ENCODE measurements around the gene TMEM121.
A peak's percentile ranks its signal among the peaks of the same experiment; 100 is the strongest.

The TMEM121 gene

DNA sequence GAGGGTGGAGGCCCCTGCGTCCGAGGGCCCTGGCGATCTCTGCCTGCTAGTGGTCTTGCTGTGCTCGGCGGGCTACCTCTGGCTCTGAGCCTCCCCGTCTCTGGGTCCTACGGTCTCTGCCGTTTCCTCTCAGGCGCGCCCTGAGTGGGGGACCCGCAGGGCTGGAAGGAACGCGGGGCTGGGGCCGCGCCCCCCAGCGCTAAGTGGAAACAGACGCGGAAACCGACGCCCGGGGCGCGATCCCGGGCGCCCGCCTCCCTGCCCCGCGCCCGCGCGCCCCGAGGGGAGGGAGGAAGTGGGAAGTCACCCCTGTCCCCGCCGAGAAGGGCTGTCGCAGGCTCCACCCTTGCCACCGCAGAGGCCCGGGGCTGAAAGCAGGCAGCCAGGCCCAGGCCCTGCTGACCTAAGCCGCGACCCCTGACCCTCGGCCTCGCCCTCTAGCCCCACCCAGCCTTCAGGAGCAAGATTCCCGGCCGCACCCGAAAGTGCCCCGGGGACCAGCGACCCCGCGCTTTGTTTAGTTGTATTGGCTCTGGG, 38.9 kb upstream of the TMEM121 start:
- no peak for DNase-seq (ENCODE audit: low read depth in 2 of 2)

DNA sequence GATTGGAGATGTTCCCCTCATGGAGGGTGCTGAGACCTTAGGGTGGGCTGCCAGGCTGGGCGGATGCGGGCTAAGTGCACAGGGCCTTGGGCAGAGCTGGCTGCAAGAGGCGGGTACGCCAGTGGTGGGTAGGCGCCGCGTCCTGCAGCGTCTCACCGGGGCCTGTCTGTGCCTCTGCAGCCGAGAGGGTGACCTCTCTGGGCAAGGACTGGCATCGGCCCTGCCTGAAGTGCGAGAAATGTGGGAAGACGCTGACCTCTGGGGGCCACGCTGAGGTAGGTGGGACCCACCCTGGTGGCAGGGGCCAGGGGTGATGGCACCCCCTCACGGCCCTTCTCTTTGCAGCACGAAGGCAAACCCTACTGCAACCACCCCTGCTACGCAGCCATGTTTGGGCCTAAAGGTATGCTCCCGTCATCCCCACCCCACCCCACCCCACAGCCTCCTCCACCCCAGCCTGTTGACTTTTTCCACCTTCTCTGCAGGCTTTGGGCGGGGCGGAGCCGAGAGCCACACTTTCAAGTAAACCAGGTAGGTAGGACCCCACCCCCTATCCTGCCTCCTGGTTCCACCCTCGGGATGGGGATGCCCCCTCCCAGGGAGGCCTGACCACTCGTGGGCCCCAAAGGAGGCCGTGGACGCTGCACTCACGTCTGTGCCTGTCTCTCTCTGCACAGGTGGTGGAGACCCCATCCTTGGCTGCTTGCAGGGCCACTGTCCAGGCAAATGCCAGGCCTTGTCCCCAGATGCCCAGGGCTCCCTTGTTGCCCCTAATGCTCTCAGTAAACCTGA, 38.2 kb upstream of the TMEM121 start:
- no peak for DNase-seq (ENCODE audit: low read depth in 2 of 2)

DNA sequence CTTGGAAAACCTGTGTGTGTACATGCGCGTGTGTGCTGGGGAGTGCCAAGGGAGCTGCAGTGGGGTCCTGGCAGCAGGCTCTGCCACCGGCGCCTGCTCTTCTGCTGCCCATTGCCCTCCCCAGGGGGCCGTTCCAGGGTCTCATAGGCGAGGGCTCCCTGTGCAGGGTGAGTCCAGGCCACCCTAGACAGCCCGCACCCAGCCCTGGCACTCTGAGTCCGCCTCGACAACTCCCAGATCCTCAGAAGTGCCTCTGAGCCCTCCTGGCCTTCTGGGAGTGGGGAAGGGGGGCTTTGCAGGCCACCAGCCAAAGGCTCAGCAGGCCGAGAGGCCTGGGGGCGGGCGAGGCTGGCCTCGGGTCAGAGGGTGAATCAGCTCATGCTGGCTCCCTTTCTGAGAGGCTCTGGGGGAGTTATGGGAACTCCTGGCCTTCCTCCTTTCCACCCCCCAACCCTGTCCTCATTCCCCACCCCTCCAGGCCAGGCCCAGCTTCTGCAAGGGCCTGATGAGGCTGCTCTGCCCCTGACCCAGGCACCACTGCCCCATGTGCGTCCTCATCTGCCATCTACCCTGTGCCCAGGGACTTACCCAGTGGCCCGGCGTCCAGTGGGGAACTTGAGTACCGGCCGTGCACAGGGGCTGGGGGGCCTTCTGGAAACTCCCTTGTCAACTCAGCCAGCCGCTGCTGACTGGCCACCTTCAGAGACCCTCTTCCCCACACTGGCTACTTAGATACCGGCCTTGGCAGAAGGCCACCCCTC, 37.4 kb upstream of the TMEM121 start:
- no peak for DNase-seq (ENCODE audit: low read depth in 2 of 2)

DNA sequence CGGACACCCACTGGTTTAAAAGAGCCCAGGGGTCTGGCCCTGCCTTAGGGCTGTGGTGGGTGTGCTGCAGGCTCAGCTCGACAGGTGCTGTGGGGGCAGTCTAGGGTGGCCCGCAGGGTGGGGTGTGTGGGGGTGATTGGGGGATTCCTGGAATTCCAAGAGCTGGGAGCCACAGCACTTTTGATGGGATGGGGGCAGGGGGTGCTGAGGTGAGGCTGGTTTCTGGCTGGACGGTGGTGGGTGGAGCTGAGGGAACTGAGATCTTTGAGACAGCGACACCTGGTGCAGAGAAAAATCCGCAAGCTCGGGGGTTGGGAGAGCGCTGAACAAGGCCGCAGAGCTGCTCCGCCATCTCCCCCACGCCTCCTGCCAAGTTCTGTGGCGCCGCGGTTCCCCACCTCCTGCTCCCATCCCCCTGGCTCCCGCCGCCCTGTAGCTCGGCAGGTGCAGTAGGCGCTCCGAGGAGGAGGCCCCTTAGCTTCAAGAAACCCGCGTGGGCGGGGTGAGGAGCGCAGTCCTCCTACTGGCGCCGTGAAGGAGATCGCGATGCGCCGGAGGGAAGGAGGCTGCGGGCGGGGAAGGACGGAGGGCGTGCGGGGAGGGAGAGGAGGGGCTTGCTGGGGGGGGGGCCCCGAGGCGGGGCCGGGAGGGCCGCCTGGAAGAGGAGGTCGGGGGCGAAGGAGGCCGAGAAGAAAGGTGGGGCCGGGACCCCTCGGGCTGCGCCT, 36.7 kb upstream of the TMEM121 start:
- peak; percentile 79 to 83 for DNase-seq (ENCODE audit: low read depth in 2 of 2)

GRCh38 chr14:105490267-105490571, 36.2 kb upstream of the TMEM121 start:
- DNase-seq (ENCODE audit: low read depth in 2 of 2): no peak

GRCh38 chr14:105490572-105491365, 35.6 kb upstream of the TMEM121 start, which contains the start of gene TEDC1:
TEDC1 (plus strand) TSS chr14:105491246; CDS start chr14:105491376, 130 bp downstream.
- DNase-seq (ENCODE audit: low read depth in 2 of 2): peak; percentile 98 to 99

DNA sequence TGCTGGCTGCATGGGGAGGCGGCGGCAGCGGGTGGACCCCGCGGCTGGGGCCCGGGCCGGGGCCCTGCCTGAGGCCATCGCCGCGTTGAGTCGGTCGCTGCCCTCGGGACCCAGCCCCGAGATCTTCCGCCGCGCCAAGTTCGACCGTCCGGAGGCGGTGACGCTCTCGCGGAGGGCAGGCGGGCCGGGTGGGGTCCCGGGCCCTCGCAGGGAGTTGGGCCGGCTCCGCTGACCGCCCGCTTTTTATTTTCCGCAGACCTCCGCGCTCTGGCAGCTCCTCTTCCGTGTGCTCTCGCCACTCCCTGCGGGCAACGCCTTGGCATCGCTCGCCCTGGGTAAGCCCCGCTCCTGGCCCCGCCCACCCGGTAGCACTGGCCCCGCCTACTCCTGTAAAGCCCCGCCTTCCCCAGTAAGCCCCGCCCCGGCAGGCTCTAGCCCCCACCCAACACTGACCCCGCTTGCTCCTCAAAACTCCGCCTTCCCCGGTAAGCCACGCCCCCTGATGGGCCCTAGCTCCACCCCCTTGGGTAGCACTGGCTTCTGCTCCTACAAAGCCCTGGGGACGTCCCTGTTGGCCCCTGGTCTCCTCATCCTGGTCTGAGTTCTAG, 34.9 kb upstream of the TMEM121 start:
- peak; percentile 91 to 92 for DNase-seq (ENCODE audit: low read depth in 2 of 2)

DNA sequence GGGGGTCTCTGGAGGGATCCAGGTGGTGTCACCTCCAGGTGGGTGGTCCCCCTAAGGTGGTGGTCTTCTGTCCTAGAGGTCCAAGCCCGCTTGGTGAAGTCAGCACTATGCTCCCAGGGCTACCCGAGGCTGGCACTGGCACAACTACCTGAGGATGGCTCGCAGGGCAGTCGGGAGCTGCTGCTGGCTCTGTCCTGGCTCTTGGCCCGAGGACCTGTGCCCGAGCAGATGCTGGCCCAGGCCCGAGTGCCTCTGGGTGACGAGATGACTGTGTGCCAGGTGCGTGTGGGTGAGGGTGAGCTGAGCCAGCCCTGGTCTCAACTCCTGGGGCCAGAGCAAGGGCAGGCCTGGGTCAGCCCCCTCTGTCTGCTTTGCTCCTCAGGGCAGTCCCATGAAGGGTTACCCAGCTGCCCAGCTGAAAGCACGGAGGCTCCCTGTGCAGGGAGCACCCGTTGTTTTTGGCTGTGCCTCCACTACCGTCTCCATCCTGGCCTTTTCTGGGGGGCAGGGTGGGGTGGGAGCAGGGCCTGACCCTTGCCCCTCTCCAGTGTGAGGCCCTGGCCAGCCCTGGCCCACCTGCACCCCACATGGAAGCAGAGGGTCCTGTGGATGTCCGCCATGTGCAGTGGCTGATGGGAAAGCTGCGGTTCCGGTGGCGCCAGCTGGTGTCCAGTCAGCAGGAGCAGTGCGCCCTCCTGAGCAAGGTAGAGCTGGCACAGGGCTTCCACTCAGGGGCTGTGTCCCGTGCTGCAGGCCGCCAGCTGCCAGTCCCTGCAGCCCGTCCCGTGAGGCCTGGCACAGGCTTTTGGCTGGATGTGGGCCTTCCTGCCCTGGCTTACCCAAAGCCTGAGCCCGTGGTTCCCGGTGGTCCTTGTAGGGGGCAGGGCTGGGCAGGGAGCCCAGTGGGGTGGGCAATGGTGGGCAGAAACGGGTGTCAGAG, 34.1 kb upstream of the TMEM121 start:
- DNase-seq (ENCODE audit: low read depth in 2 of 2): no peak

DNA sequence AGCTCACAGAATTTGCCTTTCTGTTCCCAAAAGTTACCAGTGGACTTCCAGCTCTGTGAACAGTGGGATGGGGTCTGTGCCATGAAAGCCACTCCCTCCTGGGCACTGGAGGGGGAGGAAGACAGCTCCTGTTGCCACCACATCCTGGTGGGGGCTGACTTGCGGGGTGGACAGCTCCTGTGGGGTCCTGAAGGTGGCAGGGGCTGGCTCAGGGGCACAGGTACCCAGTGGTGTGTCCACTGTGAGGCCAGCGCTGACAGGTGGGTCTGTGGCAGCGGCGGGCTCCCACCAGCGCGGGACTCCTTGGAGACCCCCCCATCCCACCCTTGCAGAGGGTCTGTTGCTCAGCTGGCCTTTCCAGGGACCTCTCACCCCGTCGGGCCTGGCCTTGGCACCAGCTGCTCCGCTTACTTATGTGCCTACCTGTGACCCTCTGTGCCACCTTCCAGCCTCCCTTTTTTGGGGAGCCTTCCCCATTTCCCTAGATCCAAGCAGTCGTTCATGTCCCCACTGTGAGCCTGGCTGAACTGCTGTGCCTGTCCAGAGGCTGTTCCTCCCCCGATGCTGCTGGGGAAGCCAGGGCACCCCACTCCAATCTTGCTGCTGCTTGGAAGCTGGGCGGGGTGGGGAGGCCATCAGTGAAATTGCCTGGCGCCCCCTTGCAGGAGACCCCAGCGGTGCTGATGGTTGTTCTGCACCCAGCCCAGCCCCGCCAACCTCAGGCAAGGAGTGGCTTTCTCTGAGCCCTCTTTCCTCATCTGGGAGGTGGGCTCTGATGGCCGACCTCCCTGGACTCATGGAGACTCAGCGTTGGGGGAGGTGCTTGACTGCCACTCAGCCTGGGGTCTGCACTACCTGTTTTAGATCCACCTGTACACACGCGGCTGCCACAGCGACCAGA, 33.2 kb upstream of the TMEM121 start:
- DNase-seq (ENCODE audit: low read depth in 2 of 2): no peak

GRCh38 chr14:105493921-105494605, 32.3 kb upstream of the TMEM121 start:
- DNase-seq (ENCODE audit: low read depth in 2 of 2): no peak

DNA sequence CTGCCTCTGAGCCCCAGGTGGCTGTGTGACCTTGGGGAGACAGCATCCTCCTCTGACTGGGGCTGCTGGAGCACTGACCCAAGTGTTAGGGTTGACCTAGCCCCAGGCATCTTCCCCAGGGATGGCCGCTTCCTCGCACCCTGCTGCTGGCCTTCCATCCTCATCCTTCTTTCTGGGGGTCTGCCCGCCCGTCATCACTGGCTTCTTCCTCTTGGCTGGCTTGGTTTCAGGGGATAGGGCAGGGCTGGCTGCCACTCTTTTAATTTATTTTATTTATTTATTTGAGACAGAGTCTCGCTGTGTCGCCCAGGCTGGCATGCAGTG, 31.8 kb upstream of the TMEM121 start:
- DNase-seq (ENCODE audit: low read depth in 2 of 2): no peak

DNA sequence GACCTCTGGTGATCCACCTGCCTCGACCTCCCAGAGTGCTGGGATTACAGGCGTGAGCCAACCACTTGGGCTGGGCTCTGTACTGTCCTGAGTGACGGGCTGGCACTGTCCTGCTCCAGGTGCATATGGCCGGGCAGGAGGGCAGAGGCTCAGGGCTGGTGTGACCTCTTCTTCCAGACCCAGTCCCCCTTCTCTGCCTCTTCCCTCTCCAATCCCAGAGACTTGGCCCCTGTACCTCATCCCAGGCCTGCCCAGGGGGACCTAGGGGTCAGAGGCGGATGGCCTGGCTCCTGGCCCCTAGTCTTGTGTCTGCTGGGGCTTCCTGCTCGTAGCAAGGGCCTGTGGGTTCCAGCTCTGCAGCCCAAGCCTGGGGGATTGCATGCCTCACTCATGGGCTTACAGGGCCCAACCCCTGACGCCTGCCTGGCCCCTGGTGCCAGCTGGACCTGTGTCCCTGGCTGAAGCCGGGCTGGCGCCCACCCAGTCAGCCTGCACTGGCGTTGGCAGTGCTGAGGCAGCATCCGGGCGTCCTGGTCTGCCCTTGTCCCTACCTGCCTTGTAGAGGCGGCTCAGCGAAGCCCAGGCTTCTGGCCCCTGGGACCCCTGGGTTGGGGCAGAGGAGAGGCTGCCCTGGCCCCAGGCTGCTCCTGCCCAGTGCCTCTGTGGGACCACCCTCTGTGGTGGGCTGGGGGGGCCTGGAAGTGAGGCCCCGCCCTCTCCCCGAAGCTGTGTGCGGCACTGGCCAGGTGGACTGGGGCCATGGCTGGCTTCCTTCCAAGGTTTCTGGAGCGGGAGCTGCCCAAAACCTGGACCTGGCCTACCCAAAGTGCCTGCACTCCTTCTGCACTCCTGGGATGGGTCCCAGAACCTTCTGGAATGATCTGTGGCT, 31.0 kb upstream of the TMEM121 start:
- no peak for DNase-seq (ENCODE audit: low read depth in 2 of 2)

- no peak for DNase-seq (ENCODE audit: low read depth in 2 of 2)
Observed at GRCh38 chr14:105495990-105496830, 30.2 kb upstream of the TMEM121 start.

DNA sequence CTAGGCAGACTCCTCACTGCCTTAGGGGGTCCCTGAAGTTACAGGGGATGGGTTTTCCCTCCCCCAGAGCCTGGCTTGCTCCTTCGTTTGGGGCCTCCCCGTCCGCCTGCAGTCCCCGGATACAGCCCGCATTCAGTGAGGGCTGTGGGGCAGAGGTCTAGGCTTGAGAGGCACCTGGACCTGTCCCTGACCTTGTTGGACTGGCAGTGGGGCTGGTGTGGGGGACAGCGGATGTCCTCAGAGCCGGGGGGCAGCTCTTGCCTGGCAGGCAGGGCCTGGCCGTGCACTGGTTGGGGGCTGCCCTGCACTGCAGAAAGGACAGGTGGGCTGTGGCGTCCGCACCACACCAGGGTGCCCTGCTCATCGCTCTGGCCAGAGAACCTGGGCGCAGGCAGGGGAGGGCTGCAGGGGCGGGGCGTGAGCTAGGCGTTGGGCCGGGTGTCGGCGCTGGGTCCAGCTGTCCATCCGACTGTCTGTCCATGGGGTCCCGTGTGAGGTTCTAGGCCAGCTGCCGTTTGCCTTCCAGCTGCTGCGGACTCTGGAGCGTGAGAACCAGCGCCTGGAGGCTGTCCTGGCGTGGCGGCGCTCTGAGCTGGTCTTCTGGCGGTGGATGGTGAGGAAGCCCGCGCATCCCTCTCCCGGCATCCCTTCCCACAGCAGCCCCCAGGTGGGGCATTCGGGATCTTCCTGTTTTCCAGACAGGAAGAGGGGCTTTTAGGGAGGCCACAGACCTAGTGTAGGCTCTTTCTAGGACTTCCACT, 29.4 kb upstream of the TMEM121 start:
- DNase-seq (ENCODE audit: low read depth in 2 of 2): no peak

DNA sequence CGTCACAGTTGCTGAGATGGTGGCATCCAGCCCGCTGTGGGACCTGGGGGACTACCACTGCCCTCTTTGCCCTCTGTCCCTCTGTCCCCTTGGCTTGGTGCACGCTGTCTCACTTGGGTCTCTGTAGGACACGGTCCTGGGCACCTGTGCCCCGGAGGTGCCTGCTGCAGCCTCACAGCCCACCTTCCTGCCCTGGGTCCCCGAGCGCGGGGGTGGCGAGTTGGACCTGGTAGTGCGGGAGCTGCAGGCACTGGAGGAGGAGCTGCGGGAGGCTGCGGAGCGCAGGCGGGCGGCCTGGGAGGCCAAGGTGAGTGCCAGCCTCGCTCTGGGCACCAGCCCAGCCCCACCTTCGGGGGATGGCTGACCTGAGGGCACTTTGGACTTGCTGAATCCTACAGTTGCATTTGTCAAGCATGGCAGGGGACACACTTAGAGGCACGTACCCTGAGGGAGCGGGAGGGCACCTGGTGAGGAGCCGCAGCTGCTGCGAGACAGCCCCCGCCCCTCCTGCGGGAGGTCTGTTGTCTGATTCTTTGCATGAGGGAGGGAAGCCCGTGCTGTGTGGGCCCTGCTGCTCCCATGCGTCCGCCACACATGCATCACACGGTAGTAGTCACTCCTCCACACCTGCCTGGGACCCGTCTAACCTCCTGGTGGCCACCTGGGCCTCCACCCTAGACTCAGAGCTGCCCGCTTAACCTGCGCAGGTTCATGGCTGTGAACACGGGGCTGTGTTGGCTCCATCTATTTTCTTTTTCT, 28.5 kb upstream of the TMEM121 start:
- no peak for DNase-seq (ENCODE audit: low read depth in 2 of 2)
